OCI-M1 (cell line): ENCODE measurements around the gene B4GALT5.
A peak's percentile ranks its signal among the peaks of the same experiment; 100 is the strongest.

Experiments used
- DNase-seq: peaks from one replicate; lab custom pipeline; 2025; lab: John Stamatoyannopoulos, UW

B4GALT5 gene

GRCh38 chr20:49700411-49701185, 13.1 kb downstream of the B4GALT5 start:
- DNase-seq, result peak; percentile 70

- DNase-seq, result peak; percentile 45
Measured at GRCh38 chr20:49699200-49699992, 14.3 kb downstream of the B4GALT5 start.

- DNase-seq, result no peak
Measured at GRCh38 chr20:49698477-49698876, 15.2 kb downstream of the B4GALT5 start.

GRCh38 chr20:49697071-49697470, 16.6 kb downstream of the B4GALT5 start:
- DNase-seq, result no peak

- DNase-seq, result no peak
Measured at GRCh38 chr20:49696594-49696993, 17.1 kb downstream of the B4GALT5 start.

- no peak for DNase-seq
Measured at GRCh38 chr20:49695830-49696229, 17.8 kb downstream of the B4GALT5 start.

- no peak for DNase-seq
Measured at GRCh38 chr20:49694450-49695071, 19.1 kb downstream of the B4GALT5 start.

- DNase-seq, result no peak
Measured at GRCh38 chr20:49693435-49694171, 20.1 kb downstream of the B4GALT5 start.

GRCh38 chr20:49692941-49693340, 20.7 kb downstream of the B4GALT5 start:
- DNase-seq, result no peak

- DNase-seq, result no peak
Measured at GRCh38 chr20:49691818-49692568, 21.7 kb downstream of the B4GALT5 start.

GRCh38 chr20:49690899-49691620, 22.6 kb downstream of the B4GALT5 start:
- no peak for DNase-seq

GRCh38 chr20:49687595-49688567, 25.8 kb downstream of the B4GALT5 start:
- peak; percentile 73 for DNase-seq

- DNase-seq, result peak; percentile 74
Measured at GRCh38 chr20:49685809-49686208, 27.9 kb downstream of the B4GALT5 start.

- DNase-seq, result no peak
Measured at GRCh38 chr20:49685161-49685601, 28.5 kb downstream of the B4GALT5 start.

- no peak for DNase-seq
Measured at GRCh38 chr20:49684335-49684997, 29.2 kb downstream of the B4GALT5 start.

- no peak for DNase-seq
Measured at GRCh38 chr20:49682798-49683197, 30.9 kb downstream of the B4GALT5 start.

GRCh38 chr20:49682278-49682677, 31.4 kb downstream of the B4GALT5 start:
- DNase-seq, result no peak

GRCh38 chr20:49681850-49682216, 31.8 kb downstream of the B4GALT5 start:
- no peak for DNase-seq

GRCh38 chr20:49680484-49680883, 33.2 kb downstream of the B4GALT5 start:
- no peak for DNase-seq
